GM13976 (cell line): ENCODE measurements around the gene DDAH1.

Experiments used
- DNase-seq: peaks from one replicate; pipeline ENCODE4 v3.0.0; 2012; ENCODE audit warnings: low spot score
- in situ Hi-C: fragments of 300-500 bp; cut with MboI; formaldehyde crosslinking; loops from one replicate; pipeline ENCODE4 v1.12.0; 2022; ENCODE audit warnings: low sequenced_read_pairs, mixed read lengths, inconsistent platforms; ENCODE audit not compliant: unreplicated experiment
- TF ChIP-seq, protein P1 (sequence below): IDR thresholded peaks from 2 replicates; pipeline ENCODE4 v1.5.1; 2012; ENCODE audit warnings: borderline replicate concordance, mild to moderate bottlenecking; ENCODE audit not compliant: insufficient read depth; ENCODE audit errors: extremely low read depth, missing control alignments, control extremely low read depth

Gene DDAH1

DNA sequence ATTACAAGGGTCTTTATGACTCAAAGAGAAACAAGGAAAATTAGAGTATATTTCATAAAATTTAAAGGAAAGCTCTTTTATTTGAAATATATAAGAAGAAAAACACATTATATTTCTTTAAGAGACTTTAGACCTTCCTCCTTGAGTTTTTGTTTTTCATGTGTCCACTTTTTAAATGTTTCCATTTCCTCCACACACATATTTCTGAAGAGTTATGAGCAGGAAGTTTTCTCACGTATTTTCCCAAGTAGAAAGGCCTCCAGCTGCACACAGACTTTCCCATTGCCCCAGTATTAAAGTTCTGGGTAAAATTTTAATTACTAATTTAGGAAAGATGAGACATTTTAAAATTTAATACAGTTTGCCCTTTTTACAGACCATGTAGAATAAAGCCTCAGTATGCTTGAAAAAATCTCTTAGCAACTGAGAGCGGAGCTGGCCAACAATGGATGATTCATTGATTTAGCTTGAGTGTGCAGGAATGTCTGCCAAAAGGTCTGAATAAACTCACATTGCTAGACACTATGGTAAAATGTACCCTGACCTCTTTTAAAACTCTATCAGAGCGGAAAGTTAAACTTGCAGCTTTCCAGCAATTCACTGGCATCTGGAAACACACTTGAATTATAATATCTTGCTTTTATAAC, 57.9 kb downstream of the DDAH1 start:
- in situ Hi-C loops = no loop called here
- DNase-seq = no peak
- TF ChIP-seq, protein P1, sequence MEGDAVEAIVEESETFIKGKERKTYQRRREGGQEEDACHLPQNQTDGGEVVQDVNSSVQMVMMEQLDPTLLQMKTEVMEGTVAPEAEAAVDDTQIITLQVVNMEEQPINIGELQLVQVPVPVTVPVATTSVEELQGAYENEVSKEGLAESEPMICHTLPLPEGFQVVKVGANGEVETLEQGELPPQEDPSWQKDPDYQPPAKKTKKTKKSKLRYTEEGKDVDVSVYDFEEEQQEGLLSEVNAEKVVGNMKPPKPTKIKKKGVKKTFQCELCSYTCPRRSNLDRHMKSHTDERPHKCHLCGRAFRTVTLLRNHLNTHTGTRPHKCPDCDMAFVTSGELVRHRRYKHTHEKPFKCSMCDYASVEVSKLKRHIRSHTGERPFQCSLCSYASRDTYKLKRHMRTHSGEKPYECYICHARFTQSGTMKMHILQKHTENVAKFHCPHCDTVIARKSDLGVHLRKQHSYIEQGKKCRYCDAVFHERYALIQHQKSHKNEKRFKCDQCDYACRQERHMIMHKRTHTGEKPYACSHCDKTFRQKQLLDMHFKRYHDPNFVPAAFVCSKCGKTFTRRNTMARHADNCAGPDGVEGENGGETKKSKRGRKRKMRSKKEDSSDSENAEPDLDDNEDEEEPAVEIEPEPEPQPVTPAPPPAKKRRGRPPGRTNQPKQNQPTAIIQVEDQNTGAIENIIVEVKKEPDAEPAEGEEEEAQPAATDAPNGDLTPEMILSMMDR = no peak

GRCh38 chr1:85406081-85406480, 58.9 kb downstream of the DDAH1 start:
- in situ Hi-C loops = no loop called here
- no peak for DNase-seq
- TF ChIP-seq, protein P1 = no peak

DNA sequence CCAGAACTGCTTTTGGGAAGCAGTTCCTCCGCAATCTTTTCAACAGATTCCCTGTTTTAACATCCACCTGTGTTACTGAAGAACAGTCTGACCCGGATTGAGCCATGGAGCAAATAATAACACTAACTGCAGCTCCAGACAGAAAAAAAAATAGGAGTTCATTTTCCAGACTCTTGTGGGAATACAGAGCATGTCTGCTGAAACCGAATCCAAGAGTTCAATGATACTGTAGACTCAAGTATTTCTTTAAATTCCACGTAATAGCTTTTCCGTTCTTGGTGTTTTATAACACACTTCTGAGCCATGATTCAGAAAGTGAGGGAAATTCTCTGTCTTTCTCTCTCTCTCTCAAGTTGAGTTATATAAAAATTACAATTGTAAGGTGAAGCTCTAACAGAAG, 60.6 kb downstream of the DDAH1 start:
- TF ChIP-seq, protein P1 = no peak
- no peak for DNase-seq
- in situ Hi-C loops = no loop called here

DNA sequence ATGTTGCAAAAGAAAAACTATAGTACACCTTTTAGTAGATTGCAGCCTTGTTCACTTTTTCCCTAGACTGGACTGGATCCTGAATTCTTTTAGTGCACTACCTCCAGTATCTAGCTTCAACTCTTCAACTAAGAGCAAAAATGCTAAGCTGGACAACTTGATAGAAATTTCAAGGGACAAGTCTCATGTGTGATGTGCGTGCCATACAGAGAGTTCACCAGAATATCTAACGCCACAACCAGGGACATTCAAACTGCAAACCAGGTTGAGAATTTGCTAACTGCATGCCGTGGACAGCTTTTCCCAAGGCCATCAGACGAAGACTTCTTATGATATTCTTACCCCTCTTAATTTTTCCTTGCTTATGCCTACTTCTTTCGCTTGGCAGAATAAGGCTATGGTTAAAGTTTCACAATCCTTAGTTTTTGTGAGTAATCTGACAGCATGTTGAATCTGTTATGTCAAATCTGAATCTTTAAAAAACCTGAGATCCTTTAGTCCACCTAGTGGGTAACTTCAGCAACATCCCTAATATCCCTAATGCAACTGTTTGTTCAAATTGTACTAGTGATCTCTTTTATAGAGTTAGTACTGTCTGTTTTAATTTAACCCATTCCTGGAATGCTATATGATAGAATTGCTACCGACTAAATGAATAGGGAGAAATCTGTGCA, 66.4 kb downstream of the DDAH1 start:
- in situ Hi-C loops = no loop called here
- TF ChIP-seq, protein P1 = no peak
- no peak for DNase-seq

DNA sequence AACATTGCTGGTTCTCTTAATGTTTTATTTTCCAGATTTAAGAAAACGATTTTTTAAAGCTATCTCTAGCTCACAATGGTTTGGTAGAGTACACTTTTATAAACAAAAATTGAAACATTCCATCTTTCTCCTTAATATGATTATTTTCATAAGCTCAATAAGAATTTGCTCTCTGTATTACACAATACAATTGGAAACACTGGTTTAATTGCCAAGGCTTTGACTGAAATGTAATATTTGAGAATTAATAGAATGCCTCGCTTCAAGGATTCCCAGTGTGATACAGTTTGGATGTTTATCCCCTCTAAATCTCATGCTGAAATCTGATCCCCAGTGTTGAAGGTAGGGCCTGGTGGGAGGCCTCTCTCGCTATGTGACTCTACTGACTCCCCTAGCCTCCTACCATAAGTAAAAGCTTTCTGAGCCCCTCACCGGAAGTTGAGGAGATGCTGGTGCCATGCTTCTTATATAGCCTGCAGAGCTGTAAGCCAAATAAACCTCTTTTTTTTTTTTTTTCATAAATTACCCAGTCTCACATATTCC, 67.4 kb downstream of the DDAH1 start:
- in situ Hi-C loops = no loop called here
- DNase-seq = no peak
- TF ChIP-seq, protein P1 = no peak

DNA sequence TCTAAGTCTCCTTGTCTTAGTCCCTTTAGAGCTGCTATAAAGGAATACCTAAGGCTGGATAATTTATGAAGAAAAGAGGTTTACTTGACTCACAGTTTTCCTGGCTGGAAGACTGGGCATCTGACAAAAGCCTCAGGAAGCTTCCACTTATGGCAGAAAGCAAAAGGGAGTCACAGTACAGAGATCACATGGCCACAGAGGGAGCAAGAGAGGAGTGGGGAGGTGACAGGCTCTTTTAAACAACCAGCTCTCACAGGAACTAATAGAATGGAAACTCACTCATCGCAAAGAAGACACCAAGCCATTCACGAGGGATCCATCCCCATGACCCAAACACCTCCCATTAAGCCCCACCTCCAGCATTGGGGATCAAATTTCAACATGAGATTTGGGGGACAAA, 68.8 kb downstream of the DDAH1 start:
- no peak for DNase-seq
- in situ Hi-C loops = no loop called here
- TF ChIP-seq, protein P1 = no peak

DNA sequence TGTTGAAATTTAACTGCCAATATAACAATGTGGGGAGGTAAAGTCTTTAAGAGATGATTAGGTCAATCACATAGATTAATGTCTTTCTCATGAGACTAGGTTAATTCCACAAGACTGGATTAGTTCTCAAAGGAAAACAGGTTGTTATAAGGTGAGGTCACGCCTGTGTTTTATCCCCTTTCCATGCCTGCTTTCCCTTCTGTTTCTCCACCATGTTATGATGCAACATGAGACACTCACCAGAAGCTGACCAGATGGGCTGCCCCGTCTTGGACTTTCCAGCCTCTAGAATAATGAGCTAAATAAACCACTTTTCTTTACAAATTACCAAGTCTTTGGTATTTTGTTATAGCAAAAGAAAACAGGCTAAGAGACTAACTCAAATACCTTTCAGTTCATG, 70.8 kb downstream of the DDAH1 start:
- in situ Hi-C loops = no loop called here
- DNase-seq = no peak
- TF ChIP-seq, protein P1 = no peak
